GM21723 (cell line): Measurements from ENCODE around the gene SURF4.

ENCODE experiments used
- ATAC-seq: cut with Tn5 transposase; IDR thresholded peaks from one replicate; pipeline ENCODE4 v1.9.1; 2021; ENCODE audit warnings: mild to moderate bottlenecking, moderate library complexity; ENCODE audit not compliant: unreplicated experiment

SURF4 gene

DNA sequence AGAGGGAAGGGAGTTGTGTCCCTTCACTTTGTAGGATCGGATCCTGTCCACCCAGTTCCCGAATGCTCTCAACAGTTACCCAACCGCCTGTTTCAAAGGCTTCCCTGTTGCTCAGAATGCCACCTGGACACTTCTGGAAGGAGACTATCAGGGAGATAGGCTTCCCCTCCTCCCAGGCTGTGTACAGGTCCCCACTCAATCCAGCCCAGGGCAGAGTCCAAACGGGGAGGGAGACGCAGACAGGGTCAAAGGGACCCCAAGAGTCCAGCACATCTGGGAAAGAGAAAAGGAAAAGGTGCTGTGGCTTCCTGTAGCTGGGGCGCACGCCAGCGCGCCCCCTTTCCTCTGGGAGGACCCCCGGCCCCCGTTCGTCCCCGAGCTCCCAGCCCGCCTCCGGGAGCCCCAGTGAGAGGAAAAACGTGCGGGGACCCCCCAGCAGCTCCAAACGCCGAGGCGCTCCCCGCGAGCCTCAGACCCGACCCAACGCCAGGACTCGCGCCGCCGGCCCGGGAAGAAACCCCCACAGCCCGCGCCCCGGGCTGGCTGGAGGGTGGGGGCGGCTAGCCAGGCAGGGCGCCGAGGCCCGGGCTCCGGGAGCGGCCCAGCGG is 640 bp downstream of the SURF4 start:
- peak; percentile 23 for ATAC-seq

DNA sequence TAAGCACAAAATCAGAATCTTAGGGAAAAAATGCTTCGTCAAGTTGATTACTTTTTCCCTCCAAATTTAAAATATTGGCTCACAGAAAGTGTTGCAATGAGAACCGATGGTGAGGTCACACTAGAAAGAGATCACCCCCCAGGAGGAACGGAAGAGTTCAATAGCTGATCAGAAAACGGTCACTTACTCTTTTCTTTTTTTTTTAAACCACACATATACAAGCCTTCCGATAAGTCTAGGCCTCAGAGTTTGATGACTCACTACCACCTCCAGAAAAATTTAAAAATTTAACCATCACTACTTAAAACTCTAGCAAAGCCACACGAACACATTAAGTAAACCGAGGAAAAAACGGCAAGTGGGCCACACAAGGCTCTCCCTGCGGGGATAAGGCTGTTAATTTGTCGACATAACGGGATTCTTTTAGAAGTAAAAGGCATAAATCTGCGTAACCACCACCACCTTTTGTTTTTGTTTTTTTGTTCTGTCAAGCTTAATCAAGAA is 1.2 kb downstream of the SURF4 start:
- ATAC-seq, result no peak

DNA sequence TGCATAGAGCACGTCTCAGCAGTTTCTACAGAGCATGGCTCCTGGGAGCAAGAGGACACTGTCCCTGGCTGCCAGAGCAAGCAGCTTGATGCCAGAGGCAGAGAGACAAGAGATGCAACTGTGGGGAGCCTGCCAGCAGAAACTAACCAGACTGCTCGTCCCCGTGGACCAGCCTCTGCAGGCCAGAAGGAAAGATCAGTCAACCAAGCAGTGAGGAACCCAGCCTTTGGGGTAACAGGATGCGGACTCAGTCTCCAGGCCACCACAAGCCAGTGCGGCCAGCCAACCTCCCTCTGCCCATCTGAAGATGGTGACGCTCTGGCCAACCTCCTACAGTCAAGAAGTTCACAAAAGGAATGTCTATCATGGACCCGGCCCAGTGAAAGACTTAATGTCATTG is 3.7 kb downstream of the SURF4 start:
- ATAC-seq, result no peak

DNA sequence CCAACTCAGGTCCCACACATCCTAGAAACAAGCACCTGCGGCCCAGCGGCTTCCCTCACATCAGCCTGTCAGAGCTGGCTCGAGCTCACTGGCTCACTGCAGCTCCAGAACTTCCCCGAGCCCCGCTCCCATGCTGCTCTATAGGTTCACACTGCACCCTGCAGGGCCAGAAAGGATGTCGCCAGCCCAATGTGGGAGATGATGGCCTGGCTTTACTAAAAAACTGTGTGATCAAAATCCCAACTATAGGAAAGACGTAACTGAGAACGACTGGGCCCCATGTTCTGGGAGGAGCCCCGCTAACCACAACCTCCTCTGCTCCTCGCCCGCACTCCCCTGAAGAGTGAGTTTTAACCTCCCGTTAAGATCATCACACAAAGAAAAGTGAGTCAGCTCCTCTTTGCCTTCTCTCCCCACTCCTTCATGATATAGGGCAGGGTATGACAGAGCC is 4.6 kb downstream of the SURF4 start:
- ATAC-seq, result no peak

DNA sequence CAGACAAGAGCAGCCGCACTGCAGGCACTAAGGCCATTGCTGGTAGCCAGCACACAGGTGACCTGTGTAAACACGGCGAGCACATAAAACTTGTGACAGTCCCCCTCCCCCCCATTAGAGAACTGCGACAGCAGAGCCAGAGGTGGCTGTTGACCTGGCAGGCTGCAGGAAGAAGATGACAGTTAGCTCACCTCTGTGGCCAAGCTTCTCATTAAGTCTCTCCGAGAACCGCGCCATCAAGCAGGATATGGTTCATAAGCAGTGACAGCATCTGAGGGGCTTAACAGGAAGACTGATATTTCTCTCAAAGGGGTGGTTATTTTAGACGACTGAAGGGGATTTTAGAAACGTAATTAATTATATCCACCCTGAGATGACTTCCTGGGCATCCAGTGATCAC is 5.2 kb downstream of the SURF4 start:
- no peak for ATAC-seq

DNA sequence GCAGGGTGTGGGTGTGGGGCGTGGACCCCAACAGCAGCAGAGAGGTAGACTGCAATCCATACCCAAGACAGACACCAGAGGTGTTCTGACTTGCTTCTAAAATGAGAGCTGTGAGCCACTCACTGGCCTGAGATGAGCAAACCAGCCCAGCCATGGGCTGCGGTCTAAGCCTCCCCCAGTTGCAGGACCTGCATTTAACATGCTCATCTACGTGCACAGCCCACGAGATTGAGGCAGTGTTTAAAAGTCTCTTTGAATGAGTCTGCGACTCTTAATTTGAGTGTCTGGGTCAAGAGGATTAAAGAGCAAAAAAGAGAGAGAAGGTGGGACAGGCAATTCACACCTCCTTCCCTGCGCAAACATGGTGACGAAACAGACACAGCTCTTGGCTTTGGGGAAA is 5.9 kb downstream of the SURF4 start:
- ATAC-seq, result no peak

DNA sequence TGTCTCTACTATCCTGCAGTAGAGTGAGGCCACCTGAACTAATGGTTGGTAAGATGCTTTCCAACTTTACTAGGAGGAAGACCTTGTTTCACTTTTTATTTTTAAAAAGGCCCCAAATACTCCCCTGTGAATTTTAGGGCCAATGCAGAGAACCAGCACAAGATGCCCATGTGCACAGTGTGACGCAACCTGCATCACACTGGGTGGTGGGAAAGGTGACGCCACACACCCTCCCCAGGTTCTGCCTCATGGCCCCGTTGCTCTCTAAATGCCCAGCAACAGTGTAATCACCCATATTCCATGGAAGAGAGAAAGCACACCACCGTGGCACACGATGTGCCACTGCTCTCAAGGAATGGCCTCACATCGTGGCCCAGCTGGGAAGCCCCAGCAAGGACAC is 6.4 kb downstream of the SURF4 start:
- no peak for ATAC-seq

DNA sequence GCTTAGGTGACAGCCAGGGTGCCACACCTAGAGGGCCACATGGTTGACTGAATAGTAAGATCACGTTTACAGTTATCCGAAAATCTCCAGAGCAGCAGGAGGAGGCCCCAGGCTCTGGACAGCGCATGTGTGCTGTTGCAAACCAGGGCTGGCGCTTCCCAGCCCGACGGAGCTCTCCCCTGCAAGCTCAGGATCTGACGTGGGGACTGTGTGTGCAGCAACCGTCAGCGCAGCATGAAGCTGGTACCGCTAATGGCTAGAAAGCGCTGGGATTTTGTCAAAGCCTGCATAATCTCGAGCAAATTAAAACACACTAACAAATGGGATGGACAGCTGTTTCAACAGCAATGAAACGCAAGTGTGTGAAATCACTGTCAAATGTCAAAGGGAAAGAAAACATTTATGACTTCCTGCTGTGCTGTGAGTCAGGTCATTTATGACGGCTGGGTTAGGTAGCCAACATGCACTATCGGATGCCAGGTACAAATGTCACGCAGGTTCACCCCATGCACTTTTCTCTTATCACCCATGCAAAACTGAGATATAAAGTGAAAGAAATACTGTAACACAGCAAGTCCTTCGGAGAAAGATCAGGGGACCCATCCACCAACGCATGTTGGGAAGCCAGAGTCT is 7.5 kb downstream of the SURF4 start:
- ATAC-seq, result no peak

DNA sequence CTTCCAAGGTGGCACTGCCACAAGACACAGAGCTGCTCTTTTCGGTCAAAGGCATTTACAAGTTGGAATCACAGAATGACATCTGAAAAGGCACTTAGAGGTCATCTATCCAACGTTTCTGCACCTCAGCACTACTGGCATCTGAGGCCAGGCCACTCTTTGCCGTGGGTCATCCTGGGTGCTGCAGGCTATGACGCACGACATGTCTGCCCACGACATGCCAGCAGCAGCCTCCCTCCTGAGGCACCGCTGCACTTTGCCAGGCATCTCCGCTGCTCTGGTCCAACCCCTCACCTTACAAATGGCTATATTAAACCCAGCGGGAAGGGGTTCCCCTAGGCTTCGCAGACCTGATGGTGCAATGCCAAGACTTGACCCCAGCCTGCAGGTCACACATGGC is 8.1 kb downstream of the SURF4 start:
- ATAC-seq, result no peak

DNA sequence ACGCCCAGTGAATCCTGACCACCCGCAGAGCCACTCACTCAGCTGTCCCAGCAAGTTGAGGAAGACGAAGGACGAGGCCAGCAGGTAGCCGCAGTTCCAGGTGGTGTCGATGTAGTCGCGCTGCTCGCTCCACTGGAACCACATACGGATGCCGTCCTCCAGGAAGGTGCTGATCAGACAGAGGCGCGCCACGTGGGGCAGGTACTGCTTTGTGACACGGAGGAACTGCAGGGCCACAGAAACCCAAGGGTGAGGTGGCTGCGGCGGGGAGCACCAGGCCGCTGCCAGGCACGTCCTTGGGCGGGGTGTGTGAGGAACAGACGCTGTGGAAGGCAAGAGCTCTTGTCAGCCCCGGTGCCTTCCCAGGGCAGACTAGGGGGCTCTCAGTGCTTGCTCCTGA is 8.6 kb downstream of the SURF4 start:
- no peak for ATAC-seq

DNA sequence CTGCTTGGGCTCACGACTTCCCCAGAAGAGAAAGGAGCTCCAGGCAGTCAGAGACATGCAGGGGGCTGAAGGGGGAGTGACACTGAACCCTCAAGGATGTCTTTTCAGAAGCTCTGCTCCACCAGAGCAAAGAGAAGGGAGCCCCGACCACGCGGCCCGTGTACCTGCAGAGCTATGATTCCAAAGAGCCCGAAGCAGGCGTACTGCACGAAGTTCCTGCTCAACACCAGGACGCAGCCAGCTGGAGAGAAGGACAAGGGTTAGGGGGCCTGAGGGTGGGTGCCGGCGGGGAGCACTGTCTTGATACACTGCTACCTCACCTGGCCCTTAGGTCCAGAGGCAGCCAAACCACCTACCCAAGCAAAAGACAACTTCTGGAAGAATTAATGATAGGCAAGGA is 9.4 kb downstream of the SURF4 start:
- ATAC-seq, result no peak

DNA sequence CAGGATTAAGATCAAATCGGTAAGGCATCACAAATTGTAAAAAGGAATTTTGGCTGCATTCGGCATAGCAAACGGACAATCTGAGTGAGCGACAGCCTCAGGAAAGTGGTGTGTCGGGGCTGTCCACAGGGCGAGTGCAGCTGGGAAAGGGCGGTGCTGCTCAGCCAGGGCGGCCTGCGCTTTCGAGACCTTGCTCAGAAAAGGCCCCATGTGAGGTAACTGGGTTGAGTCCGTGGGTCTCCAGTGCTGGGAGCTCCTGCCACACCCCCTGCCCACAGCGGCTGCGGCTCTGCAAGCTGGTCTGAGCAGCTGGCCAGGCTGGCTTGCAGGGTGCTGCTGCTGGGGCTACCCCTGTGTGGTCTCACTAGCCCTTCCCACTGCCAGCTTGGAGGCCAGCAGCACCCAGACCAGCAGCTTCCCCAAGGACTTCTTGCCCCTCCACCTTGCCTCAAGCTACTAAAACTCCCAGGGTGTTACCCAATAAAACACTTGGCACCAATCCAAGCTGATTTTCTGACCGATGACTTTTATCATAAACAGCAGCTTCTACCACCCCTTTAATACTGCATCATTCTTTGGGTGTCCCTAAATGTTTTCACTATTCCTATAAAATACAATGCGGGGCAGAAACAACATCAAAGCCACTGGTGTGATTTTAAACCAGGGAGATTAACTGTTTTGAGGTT is 13.4 kb downstream of the SURF4 start:
- ATAC-seq, result no peak

DNA sequence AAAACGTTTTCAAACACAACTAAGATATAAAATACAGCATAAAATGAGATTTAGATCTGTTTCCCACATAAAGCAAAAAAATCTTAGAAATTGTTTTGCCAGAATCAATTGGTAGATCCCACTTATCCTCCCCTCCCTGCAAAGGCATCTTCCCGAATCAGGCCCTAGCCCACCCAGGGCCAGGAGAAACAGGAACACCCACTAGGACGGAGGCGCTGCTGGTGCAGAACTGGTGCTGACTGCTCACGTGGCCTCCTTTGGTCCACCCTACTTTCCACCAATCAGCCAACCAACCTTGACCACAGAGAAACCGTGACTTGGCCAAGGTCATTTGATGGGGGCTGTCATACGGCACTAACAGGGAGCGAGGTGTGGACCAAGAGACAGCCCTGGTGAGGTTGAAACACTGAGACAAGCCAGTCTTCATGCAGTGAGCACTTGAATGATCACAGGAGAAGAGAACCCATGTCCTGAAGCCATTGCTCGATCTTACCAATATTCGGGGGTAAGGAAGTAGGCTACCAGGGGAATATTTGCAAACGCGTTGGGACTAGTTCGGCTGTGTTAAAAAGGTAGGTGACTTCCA is 14.3 kb downstream of the SURF4 start:
- no peak for ATAC-seq

DNA sequence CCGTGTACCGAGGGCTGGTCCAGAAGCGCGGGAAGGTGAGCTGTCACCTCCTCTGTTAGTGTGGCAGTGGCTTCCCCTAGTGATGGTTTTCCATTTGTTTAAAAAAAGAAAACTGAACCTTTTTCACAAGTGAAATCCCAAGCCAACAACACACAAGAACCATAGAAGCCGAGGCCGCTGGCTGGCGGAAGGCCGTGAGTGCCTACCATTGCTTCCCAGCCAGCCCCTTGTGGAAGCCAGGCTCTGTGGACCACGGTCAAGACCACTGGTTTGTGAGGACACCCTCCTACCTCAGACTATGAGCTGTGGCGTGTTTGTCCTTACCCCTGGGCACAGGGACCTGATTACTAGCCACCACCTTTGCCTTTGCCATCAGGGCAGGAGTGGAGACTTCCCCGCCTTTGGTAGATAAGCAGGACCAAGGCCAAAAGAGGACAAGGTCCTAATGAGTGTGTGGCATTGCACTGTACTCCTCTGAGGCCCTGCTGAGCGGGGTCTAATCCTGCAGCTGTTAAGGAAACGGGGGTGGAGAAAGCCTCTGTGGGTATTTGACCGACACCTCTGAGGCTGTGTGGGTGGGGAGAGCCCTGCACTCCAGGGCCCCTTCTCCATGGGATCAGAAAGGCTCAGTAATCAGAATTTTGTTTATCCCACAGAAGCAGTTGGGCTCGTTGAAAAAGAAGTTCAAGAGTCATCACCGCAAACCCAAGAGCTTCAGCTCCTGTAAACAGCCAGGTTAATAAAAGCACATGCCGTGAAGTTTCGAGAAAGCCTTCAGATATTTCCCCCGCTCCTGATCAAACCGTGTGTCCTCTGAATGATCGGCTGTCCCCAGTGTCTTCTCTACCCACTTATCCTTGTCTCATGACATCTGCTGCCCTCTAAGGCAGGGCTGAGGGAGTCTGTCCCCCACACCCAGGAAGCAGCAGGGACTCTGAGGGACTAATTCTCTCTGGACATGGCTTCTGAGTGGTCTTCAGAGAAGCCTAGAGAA is 15.2 kb downstream of the SURF4 start:
- no peak for ATAC-seq

DNA sequence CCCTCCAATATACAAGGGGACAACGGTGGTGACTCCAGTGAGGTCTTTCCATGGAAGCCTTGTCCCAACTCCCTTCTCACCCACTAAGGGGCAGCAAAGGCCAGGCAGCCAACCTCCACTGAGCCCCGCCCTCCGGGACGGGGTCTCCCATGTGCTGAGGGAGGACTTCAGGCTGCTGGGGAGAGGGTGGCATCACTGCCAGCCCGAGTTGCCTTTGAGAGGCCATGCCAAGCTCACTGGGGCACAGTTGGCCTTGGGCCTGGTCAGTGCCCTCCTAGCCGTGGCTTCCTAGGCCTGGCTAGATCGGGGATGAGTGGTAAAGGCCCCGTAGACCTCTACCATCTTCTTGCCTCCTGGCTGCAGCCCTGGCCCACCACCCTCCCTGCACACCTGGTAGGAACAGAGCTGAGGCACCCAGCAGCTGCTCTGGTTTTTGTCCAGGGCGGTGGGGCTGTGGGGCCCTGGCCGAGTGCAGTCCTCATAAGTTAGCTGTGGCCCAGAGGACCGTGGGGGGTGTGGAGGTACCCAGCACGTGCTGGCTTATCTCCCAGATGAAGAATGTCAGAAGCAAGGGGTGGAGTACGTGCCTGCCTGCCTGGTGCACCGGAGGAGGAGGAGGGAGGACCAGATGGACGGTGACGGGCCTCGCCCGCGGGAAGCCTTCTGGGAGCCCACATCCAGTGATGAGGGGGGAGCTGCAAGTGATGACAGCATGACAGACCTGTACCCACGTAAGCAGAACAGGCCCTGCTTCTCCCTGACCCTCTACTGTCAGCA is 16.3 kb downstream of the SURF4 start:
- no peak for ATAC-seq

DNA sequence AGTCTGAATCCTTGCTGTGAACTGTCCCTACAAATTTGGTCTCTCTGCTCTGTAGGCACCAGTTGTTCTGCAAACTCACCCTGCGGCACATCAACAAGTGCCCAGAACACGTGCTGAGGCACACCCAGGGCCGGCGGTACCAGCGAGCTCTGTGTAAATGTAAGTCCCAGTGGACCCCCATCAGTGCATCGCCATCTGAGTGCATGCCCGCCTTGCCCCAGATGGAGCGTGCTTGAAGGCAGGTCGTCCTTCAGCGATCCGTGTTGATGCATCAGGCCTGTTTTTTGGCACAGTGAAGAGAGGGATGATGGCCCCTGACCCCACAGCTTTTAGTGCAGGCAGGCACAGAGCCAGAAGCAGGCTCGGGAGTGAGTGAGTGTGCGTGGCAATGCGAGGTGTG is 18.2 kb downstream of the SURF4 start:
- no peak for ATAC-seq

DNA sequence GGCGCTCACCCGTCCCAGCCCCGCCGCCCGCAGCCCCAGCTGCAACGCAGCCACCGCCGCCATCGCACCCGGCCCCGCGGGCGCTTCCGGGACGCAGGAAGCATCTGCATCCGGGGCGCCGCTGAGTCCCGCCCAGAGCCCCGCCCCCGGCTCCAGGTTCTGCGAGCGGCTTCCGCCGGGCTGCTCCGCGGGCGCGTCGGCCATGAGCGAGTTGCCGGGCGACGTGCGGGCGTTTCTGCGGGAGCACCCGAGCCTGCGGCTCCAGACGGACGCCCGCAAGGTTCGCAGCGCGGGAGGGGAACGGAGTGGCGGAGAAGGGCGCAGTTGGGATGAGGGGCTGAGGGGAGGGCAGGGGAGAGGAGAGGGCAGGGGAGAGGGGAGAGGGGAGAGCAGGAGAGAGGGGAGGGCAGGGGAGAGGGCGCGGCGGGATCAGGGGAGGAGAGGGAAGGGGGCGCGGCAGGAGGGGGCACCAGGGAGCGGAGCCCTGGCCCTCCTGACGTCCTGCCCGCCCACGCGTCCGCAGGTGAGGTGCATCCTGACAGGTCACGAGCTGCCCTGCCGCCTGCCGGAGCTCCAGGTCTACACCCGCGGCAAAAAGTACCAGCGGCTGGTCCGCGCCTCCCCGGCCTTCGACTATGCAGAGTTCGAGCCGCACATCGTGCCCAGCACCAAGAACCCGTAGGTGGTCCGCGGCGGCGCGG is 19.3 kb downstream of the SURF4 start, which contains the start of the genes SURF1 and SURF2:
TSS of gene SURF1 (minus strand) at position 97 of the 701 bp plus-strand sequence. CDS start at position 63, 34 bp downstream.
TSS of gene SURF2 (plus strand) at position 160 of the 701 bp plus-strand sequence. CDS start at position 203, 43 bp downstream.
- peak; percentile 50 for ATAC-seq

DNA sequence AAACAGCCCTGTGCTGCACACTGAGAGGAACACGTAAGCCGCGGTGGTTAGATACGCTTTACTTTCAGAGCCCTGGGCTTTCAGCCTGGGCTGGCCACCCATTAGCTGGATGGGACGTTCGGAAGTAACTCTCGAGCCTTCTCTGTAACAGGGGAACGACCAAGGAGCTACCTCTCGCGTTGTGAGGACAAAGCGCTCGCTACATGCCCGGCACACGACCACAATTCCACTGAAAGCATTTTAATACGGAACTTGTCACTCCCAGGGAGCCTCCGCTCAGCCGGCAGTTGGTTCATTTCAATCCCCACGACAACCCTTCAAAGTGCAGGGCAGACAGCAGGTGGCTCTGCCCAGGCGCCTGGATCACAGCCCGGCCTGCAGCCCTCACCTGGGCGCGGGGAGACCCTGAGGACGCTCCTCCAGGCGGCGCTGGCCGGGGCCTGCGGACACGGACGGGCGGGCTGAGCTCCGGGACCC is 19.9 kb downstream of the SURF4 start:
- ATAC-seq, result peak; percentile 20

DNA sequence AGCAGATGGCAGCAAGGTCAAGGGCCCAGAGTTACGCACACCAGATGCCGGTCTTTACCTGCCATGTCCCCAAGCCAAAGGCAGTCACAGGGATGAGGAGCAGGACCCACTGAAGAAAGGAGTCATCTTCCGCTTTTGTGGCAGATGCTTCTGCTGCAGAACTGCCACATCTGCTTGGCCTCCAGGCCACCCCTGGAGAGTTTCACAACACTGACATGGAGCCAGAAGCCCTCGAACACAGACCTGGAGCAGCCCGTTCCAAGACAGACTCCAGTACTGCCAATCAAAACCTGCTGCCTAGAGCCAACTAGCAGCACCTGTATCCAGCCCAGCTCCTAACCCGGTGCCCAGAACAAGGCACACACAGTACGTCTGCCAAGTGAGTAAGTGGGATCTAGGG is 21.1 kb downstream of the SURF4 start:
- ATAC-seq, result no peak
